ENCODE results near the gene SLC25A34.
"Not testable (repeated sequence)": the region's sequence is repeated elsewhere in the genome, so short reads cannot be mapped to it uniquely, and the experiment has no call there.

Gene SLC25A34

GRCh38 chr1:15736038-15736891, at the start of gene SLC25A34:
Gene SLC25A34 (plus strand): TSS chr1:15736258. CDS start chr1:15736486, 228 bp downstream.
- no peak for DNase-seq

GRCh38 chr1:15687446-15687845, 48.6 kb upstream of the SLC25A34 start:
- no peak for DNase-seq

GRCh38 chr1:15690317-15690716, 45.7 kb upstream of the SLC25A34 start:
- DNase-seq: no peak

- DNase-seq: no peak
Measured at GRCh38 chr1:15691434-15692032, 44.5 kb upstream of the SLC25A34 start.

- DNase-seq: no peak
Measured at GRCh38 chr1:15692121-15692682, 43.9 kb upstream of the SLC25A34 start.

- DNase-seq: no peak
Measured at GRCh38 chr1:15693371-15693770, 42.7 kb upstream of the SLC25A34 start.

GRCh38 chr1:15696956-15697521, 39.0 kb upstream of the SLC25A34 start:
- DNase-seq: no peak

GRCh38 chr1:15698201-15698600, 37.9 kb upstream of the SLC25A34 start:
- DNase-seq: no peak

- not testable (repeated sequence) for DNase-seq
Measured at GRCh38 chr1:15699321-15699720, 36.7 kb upstream of the SLC25A34 start.

- no peak for DNase-seq
Measured at GRCh38 chr1:15700508-15700907, 35.5 kb upstream of the SLC25A34 start.

GRCh38 chr1:15701784-15702183, 34.3 kb upstream of the SLC25A34 start:
- DNase-seq: no peak

- no peak for DNase-seq
Measured at GRCh38 chr1:15702722-15703550, 33.1 kb upstream of the SLC25A34 start.

- no peak for DNase-seq
Measured at GRCh38 chr1:15703562-15703961, 32.5 kb upstream of the SLC25A34 start.

GRCh38 chr1:15704526-15705183, 31.4 kb upstream of the SLC25A34 start:
- DNase-seq: no peak

- DNase-seq: no peak
Measured at GRCh38 chr1:15705184-15705566, 30.9 kb upstream of the SLC25A34 start.

GRCh38 chr1:15706751-15707150, 29.3 kb upstream of the SLC25A34 start:
- DNase-seq: no peak

GRCh38 chr1:15707239-15707925, 28.7 kb upstream of the SLC25A34 start:
- DNase-seq: no peak

GRCh38 chr1:15708486-15709137, 27.4 kb upstream of the SLC25A34 start:
- DNase-seq: no peak

- peak; percentile 59 for DNase-seq
Measured at GRCh38 chr1:15709226-15709625, 26.8 kb upstream of the SLC25A34 start.

GRCh38 chr1:15712168-15712567, 23.9 kb upstream of the SLC25A34 start:
- DNase-seq: peak; percentile 53
